ENCODE results near the gene TEX26.

Gene TEX26

DNA sequence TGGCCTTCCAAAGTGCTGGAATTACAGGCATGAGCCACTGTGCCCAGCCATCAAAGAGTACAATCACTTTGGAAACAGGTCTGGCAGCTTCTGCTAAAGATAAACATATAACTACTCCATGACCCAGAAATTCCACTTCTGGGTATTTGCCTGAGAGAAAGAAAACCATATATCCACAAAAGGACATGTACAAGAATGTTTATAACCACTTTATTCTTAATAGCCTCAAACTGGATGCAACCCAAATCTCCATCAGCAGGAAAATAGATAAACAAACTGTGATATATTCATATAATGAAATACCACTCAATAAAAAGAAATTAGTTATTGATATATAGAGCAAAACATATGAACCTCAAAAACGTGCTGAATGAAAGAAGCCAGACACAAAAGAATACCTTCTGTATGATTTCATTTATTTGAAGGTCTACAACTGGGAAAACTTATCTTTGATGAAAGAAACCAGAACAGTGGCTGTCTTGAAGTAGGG lies 40.5 kb downstream of the TEX26 start:
- no peaks in the 10 kb centered on the region for H3K36me3 ChIP-seq (replicated peaks; ENCODE audit: insufficient read depth, low read length)
- H3K4me3 ChIP-seq (ENCODE audit: low read length), result no peak overlapping the region
- no peak overlapping the region for H2AFZ ChIP-seq (ENCODE audit: low read length)
- H3F3A ChIP-seq (ENCODE audit: insufficient read depth, low read length), result no peaks in the 10 kb centered on the region
- H3K27me3 ChIP-seq (replicated peaks; ENCODE audit: insufficient read depth, low read length), result no peaks in the 10 kb centered on the region
- no peaks in the 10 kb centered on the region for H3K4me1 ChIP-seq (ENCODE audit: low read length)
- no peak overlapping the region for H3K9ac ChIP-seq (ENCODE audit: low read length)
- H3K9me3 ChIP-seq (replicated peaks; ENCODE audit: insufficient read depth, low read length), result no peaks in the 10 kb centered on the region
- no peaks in the 10 kb centered on the region for H4K20me1 ChIP-seq (ENCODE audit: insufficient read depth, low read length)
- TF ChIP-seq EZH2phosphoT487 (IDR thresholded peaks at IDR 0.05; ENCODE audit: low read length) (no peak), EZH2 (optimal IDR thresholded peaks at IDR 0.05; ENCODE audit: low read depth, low read length) (no peak)
- TF ChIP-seq, protein P1, sequence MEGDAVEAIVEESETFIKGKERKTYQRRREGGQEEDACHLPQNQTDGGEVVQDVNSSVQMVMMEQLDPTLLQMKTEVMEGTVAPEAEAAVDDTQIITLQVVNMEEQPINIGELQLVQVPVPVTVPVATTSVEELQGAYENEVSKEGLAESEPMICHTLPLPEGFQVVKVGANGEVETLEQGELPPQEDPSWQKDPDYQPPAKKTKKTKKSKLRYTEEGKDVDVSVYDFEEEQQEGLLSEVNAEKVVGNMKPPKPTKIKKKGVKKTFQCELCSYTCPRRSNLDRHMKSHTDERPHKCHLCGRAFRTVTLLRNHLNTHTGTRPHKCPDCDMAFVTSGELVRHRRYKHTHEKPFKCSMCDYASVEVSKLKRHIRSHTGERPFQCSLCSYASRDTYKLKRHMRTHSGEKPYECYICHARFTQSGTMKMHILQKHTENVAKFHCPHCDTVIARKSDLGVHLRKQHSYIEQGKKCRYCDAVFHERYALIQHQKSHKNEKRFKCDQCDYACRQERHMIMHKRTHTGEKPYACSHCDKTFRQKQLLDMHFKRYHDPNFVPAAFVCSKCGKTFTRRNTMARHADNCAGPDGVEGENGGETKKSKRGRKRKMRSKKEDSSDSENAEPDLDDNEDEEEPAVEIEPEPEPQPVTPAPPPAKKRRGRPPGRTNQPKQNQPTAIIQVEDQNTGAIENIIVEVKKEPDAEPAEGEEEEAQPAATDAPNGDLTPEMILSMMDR (IDR thresholded peaks at IDR 0.05; ENCODE audit: low read length), result no peak
- no peak overlapping the region for H3K4me2 ChIP-seq (ENCODE audit: low read depth, low read length)
- no peak overlapping the region for H3K27ac ChIP-seq (ENCODE audit: low read length)
- no peaks in the 10 kb centered on the region for H3K79me2 ChIP-seq (ENCODE audit: low read length)
- DNase-seq, result no peak
- no peaks in the 10 kb centered on the region for H3K9me2 ChIP-seq (replicated peaks; ENCODE audit: insufficient read depth, low read length)

DNA sequence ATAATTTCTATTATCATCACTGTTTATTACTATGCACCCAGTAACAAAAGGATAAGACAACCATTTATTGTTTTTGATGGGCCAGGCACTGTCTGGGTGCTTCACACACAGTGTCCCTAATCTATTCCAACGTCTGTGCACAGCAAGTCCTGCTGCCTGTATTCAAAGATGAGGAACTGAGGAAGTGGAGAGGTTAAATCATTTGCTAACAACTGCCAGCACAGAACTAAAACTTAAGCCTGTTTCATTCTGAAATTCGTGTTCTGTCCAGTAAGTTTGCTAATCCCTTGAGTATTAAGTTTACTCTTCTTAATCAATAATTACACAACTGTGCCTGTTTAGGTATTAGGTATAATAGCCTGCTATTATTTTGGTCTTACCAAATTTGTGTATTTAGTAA lies 41.9 kb downstream of the TEX26 start:
- no peaks in the 10 kb centered on the region for H4K20me1 ChIP-seq (ENCODE audit: insufficient read depth, low read length)
- H3K36me3 ChIP-seq (replicated peaks; ENCODE audit: insufficient read depth, low read length), result no peaks in the 10 kb centered on the region
- H3K9ac ChIP-seq (ENCODE audit: low read length), result no peak overlapping the region
- H3K79me2 ChIP-seq (ENCODE audit: low read length), result no peaks in the 10 kb centered on the region
- H2AFZ ChIP-seq (ENCODE audit: low read length), result no peak overlapping the region
- no peak overlapping the region for H3K4me3 ChIP-seq (ENCODE audit: low read length)
- no peaks in the 10 kb centered on the region for H3K4me1 ChIP-seq (ENCODE audit: low read length)
- TF ChIP-seq EZH2phosphoT487 (IDR thresholded peaks at IDR 0.05; ENCODE audit: low read length) (no peak), EZH2 (optimal IDR thresholded peaks at IDR 0.05; ENCODE audit: low read depth, low read length) (no peak)
- TF ChIP-seq, protein P1 (IDR thresholded peaks at IDR 0.05; ENCODE audit: low read length), result no peak
- no peaks in the 10 kb centered on the region for H3F3A ChIP-seq (ENCODE audit: insufficient read depth, low read length)
- H3K9me3 ChIP-seq (replicated peaks; ENCODE audit: insufficient read depth, low read length), result no peaks in the 10 kb centered on the region
- no peak for DNase-seq
- H3K27me3 ChIP-seq (replicated peaks; ENCODE audit: insufficient read depth, low read length), result no peaks in the 10 kb centered on the region
- no peak overlapping the region for H3K27ac ChIP-seq (ENCODE audit: low read length)
- no peaks in the 10 kb centered on the region for H3K9me2 ChIP-seq (replicated peaks; ENCODE audit: insufficient read depth, low read length)
- no peak overlapping the region for H3K4me2 ChIP-seq (ENCODE audit: low read depth, low read length)

DNA sequence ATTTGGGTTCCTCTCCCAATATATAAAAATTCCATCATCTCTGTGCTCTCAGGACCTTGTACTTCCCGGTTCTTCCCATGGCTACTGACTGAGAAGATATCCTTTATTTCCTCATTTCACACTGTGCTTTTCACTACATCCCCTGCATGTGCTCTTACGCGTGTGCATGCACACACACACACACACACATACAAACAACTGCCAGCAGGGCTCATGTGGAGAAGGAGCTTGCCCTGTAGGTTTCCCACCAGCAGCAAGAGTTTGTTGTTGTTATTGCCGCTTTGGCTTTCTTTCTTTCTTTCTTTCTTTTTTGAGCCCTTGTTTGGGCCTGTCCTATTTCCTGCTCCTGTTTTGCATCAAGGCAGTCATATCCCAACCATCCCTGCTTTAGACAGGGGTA lies 43.6 kb downstream of the TEX26 start:
- H3K4me3 ChIP-seq (ENCODE audit: low read length), result no peak overlapping the region
- no peaks in the 10 kb centered on the region for H3K27me3 ChIP-seq (replicated peaks; ENCODE audit: insufficient read depth, low read length)
- no peaks in the 10 kb centered on the region for H4K20me1 ChIP-seq (ENCODE audit: insufficient read depth, low read length)
- H3K9me2 ChIP-seq (replicated peaks; ENCODE audit: insufficient read depth, low read length), result no peaks in the 10 kb centered on the region
- H3K36me3 ChIP-seq (replicated peaks; ENCODE audit: insufficient read depth, low read length), result no peaks in the 10 kb centered on the region
- no peak for TF ChIP-seq EZH2phosphoT487 (IDR thresholded peaks at IDR 0.05; ENCODE audit: low read length)
- TF ChIP-seq EZH2 (optimal IDR thresholded peaks at IDR 0.05; ENCODE audit: low read depth, low read length), result no peak
- TF ChIP-seq, protein P1 (IDR thresholded peaks at IDR 0.05; ENCODE audit: low read length), result no peak
- H3F3A ChIP-seq (ENCODE audit: insufficient read depth, low read length), result no peaks in the 10 kb centered on the region
- no peak overlapping the region for H3K27ac ChIP-seq (ENCODE audit: low read length)
- H3K9ac ChIP-seq (ENCODE audit: low read length), result no peak overlapping the region
- no peaks in the 10 kb centered on the region for H3K79me2 ChIP-seq (ENCODE audit: low read length)
- H3K9me3 ChIP-seq (replicated peaks; ENCODE audit: insufficient read depth, low read length), result no peaks in the 10 kb centered on the region
- no peak overlapping the region for H2AFZ ChIP-seq (ENCODE audit: low read length)
- H3K4me2 ChIP-seq (ENCODE audit: low read depth, low read length), result no peak overlapping the region
- H3K4me1 ChIP-seq (ENCODE audit: low read length), result no peaks in the 10 kb centered on the region
- no peak for DNase-seq

Data from MM.1S (cell line).